Measurements from ENCODE around the gene LSM14A. TPM values are rescaled to one million over a fixed set of nuclear protein-coding genes. Genes with fewer than 3 reads are reported as not detected.
A peak's percentile ranks its signal among the peaks of the same experiment; 100 is the strongest.
"Not testable (repeated sequence)": the region's sequence is repeated elsewhere in the genome, so short reads cannot be mapped to it uniquely, and the experiment has no call there.

The LSM14A gene
- total and polyA plus RNA-seq, 8 donors = 32.0 to 56.8 (median 43.4) TPM

DNA sequence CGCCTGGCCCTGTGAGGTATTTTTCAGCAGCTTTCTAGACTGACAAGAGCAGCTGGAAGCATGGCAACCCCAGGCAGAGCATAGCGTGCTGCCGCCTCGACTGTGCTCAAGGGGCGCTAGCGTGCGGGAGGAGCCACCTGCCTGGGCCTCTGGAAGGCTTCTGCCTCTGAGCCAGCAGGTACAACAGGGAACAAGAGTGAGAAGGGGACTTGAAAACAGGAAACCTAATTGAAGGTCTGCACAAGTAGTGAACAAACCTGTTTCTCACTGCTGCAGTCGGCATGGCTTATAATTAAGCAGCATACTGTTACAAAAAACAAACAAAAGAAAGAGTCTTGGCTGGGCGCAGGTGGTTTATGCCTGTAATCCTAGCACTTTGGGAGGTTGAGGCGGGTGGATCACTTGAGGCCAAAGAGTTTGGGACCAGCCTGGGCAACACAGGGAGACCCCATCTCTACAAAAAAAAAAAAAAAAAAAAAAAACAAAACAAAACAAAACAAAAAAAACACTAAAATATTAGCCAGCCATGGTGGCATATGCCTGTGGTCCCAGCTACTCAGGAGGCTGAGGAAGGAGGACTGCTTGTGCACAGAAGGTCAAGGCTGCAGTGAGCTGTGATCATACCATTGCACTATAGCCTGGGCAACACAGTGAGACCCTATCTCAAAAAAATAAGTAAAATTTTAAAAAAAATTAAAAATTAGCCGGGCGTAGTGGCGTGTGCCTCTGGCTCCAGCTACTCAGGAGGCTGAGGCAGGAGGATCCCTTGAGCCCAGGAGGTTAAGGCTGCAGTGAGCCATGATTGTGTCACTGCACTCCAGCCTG is 69.4 kb downstream of the LSM14A start:
- peak overlapping the region in 1 of 4 donors; percentile 0 for H3K27ac ChIP-seq
- H3K4me1 ChIP-seq = no peaks in the 10 kb centered on the region
- no peaks in the 10 kb centered on the region for H3K27me3 ChIP-seq
- FAIRE-seq (no peak), ATAC-seq (peak; percentile 88 to 97 (median 94)), DNase-seq (peak; percentile 46 to 89 (median 76))
- TF ChIP-seq, protein P1, sequence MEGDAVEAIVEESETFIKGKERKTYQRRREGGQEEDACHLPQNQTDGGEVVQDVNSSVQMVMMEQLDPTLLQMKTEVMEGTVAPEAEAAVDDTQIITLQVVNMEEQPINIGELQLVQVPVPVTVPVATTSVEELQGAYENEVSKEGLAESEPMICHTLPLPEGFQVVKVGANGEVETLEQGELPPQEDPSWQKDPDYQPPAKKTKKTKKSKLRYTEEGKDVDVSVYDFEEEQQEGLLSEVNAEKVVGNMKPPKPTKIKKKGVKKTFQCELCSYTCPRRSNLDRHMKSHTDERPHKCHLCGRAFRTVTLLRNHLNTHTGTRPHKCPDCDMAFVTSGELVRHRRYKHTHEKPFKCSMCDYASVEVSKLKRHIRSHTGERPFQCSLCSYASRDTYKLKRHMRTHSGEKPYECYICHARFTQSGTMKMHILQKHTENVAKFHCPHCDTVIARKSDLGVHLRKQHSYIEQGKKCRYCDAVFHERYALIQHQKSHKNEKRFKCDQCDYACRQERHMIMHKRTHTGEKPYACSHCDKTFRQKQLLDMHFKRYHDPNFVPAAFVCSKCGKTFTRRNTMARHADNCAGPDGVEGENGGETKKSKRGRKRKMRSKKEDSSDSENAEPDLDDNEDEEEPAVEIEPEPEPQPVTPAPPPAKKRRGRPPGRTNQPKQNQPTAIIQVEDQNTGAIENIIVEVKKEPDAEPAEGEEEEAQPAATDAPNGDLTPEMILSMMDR (IDR thresholded peaks at IDR 0.05) = peak; percentile 13 to 46 (median 36)
- H3K9me3 ChIP-seq = no peaks in the 10 kb centered on the region
- no peaks in the 10 kb centered on the region for H3K36me3 ChIP-seq
- whole genome bisulfite sequencing, 2 donors = 49 to 57% methylated on average over 13 of the region's 13 CpGs
- intact Hi-C loops (cut with DNase I) = no loop called here
- H3K4me3 ChIP-seq = no peak overlapping the region

DNA sequence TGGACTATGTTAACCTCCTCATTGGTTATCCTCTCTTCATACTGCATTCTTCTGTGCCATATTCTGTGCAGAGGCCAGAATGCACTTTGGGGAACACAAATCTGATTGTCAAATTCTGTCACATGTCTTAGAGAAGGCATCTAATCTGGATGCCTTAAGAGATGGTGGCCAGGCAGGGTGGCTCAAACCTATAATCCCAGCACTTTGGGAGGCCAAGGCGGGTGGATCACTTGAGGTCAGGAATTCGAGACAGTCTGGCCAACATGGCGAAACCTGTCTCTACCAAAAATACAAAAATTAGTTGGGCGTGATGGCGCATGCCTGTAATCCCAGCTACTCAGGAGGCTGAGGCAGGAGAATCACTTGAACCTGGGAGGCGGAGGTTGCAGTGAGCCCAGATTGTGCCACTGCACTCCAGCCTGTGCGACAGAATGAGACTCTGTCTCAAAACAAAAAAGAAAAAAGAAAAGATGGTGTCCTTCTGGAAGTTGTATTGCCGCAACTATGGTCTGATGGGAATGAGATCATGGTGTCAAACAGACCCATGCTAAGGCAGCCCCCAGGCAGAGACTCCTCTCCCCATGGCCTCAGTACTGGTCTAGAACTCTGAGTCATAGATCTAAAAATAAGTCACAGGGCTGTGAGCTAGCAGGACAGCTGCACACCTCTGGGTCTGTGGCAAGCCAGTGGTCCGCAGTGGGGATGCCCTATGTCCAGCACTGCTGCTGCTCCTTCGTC is 71.0 kb downstream of the LSM14A start:
- FAIRE-seq; H3K36me3 ChIP-seq; intact Hi-C loops (cut with DNase I); H3K27ac ChIP-seq; DNase-seq; H3K9me3 ChIP-seq; H3K27me3 ChIP-seq; H3K4me1 ChIP-seq; H3K4me3 ChIP-seq: not testable (repeated sequence)
- ATAC-seq = peak in 1 of 4 donors; percentile 12
- 94% methylated on average over 10 of the region's 10 CpGs for WGBS, 2 donors

DNA sequence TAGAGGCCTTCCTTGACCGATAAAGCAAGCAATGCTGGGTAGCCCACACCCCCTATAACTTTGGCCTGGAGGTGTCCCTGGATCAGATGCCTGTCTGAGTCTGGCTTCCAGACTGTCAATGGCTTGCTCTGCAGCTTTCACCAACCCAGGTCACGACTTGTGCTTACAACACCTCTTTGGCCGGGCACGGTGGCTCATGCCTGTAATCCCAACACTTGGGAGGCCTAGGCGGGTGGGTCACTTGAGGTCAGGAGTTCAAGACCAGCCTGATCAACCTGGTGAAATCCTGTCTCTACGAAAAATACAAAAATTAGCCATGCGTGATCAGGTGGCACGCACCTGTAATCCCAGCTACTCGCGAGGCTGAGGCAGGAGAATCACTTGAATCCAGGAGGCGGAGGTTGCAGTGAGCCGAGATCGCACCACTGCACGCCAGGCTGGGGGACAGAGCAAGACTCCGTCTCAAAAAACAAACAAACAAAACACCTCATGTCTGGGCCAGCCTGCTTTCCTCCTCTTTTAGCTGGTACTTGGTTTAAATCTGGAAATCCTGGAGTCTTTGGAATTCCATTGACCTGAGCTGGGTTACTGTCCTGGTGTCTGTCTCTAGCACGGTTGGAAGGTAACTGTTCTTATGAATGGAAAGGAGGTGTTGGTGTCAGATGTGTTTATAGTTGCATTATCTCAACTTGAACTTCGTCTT is 71.7 kb downstream of the LSM14A start:
- Histone ChIP-seq H3K4me1 (no peaks in the 10 kb centered on the region), H3K9me3 (no peaks in the 10 kb centered on the region), H3K4me3 (no peak overlapping the region), H3K36me3 (no peaks in the 10 kb centered on the region), H3K27ac (no peak overlapping the region), H3K27me3 (no peaks in the 10 kb centered on the region)
- no peak for ATAC-seq
- no peak for DNase-seq
- FAIRE-seq = no peak
- TF ChIP-seq, protein P1 (IDR thresholded peaks at IDR 0.05) = no peak
- intact Hi-C loops (cut with DNase I) = no loop called here
- 86 to 87% methylated on average over 17 of the region's 17 CpGs for WGBS, 2 donors

DNA sequence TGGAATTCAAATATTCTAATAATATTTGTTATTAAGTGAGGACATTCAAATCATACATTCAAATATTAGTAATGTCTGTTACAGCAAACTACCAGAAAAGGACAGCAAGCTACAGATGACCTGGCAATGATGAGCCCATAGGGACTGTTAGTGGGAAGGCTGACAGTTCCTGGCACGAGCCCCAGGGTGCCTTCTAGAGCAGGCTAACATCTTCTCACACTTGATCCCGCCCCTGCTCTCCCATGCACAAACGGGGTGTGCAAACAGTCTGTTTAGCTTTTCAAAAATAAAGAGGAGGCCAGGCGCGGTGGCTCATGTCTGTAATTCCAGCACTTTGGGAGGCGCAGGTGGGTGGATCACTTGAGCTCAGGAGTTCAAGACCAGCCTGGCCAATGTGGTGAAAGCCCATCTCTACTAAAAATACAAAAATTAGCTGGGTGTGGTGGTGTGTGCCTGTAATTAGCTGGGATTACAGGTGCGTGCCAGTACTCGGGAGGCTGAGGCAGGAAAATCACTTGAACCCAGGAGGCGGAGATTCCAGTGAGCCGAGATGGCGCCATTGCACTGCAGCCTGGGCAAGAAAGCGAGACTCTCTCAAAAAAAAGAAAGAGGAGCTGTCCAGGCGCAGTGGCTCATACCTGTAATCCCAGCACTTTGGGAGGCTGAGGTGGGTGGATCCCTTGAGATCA is 72.5 kb downstream of the LSM14A start:
- intact Hi-C loops (cut with DNase I) = no loop called here
- Histone ChIP-seq H3K4me3 (no peak overlapping the region), H3K27me3 (no peaks in the 10 kb centered on the region), H3K9me3 (no peaks in the 10 kb centered on the region), H3K27ac (no peak overlapping the region), H3K4me1 (no peaks in the 10 kb centered on the region), H3K36me3 (no peaks in the 10 kb centered on the region)
- FAIRE-seq = no peak
- TF ChIP-seq, protein P1 (IDR thresholded peaks at IDR 0.05) = no peak
- DNase-seq = no peak
- ATAC-seq = peak in 2 of 4 donors; percentile 44 to 46
- 63 to 66% methylated on average over 13 of the region's 13 CpGs for WGBS, 2 donors

DNA sequence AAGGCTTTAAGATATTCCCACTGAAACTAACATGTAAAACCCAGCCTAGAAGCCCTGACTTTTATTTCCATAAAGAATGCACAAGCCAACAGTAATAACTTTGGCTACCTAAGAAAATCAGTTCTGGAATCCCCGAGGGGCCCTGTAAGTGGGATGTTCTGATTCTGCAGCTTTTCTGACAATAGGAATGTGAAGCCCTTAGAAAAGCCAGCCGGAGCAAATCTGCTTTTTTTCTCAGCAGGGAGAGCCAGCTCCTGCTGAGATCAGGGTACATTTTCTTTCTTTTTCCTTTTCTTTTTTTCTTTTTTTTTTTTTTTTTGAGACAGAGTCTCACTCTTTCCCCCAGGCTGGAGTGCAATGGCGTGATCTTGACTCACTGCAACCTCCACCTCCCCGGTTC is 74.0 kb downstream of the LSM14A start:
- intact Hi-C loops (cut with DNase I) = no loop called here

More for the DNA sequence above, 74.0 kb downstream of the LSM14A start:
- Histone ChIP-seq H3K4me3 (no peak overlapping the region), H3K9me3 (no peaks in the 10 kb centered on the region), H3K36me3 (no peaks in the 10 kb centered on the region), H3K27me3 (no peaks in the 10 kb centered on the region), H3K4me1 (no peaks in the 10 kb centered on the region), H3K27ac (no peak overlapping the region)
- 80 to 81% methylated on average over 4 of the region's 4 CpGs for WGBS, 2 donors
- no peak for ATAC-seq
- no peak for FAIRE-seq
- DNase-seq = no peak
- TF ChIP-seq, protein P1 (IDR thresholded peaks at IDR 0.05) = no peak

Measured in pancreas (tissue), 10 donors.